WTC11 (cell line): ENCODE data around the gene TNNT1. TPM values are rescaled to one million over a fixed set of nuclear protein-coding genes. Genes with fewer than 3 reads are reported as not detected.

Experiments
- ATAC-seq: fragments of 200-7000 bp; cut with Tn5 transposase; 2 replicates; pipeline ENCODE4 v1.10.0; 2021; ENCODE audit warnings: mild to moderate bottlenecking, moderate library complexity
- CTCF ChIA-PET: fragments of 300-600 bp; sonication (Branson Sonifier 250); formaldehyde crosslinking; loops from one replicate; lab custom pipeline; 2021; ENCODE audit warnings: antibody characterized with exemption; lab: Charles Lee
- POLR2A ChIA-PET: fragments of 350-600 bp; sonication (Branson Sonifier 250); formaldehyde crosslinking; loops from one replicate; lab custom pipeline; 2021; ENCODE audit warnings: antibody characterized with exemption; lab: Charles Lee
- DNase-seq: peaks from one replicate; pipeline ENCODE4 v3.0.0; 2021; ENCODE audit warnings: low spot score
- H3K27ac Mint-ChIP-seq: 2 replicates; pipeline ENCODE4 v1.8.0; 2021; ENCODE audit warnings: mixed read lengths
- H3K27me3 Mint-ChIP-seq: 2 replicates; pipeline ENCODE4 v1.8.0; 2021; ENCODE audit warnings: low read depth, mild to moderate bottlenecking, moderate library complexity, mixed read lengths
- H3K36me3 Mint-ChIP-seq: 2 replicates; pipeline ENCODE4 v1.8.0; 2021; ENCODE audit warnings: mixed read lengths
- H3K4me1 Mint-ChIP-seq: 2 replicates; pipeline ENCODE4 v1.8.0; 2022; ENCODE audit warnings: mixed read lengths
- H3K4me3 Mint-ChIP-seq: 2 replicates; pipeline ENCODE4 v1.8.0; 2021; ENCODE audit warnings: mild to moderate bottlenecking, moderate library complexity, mixed read lengths
- H3K9me3 Mint-ChIP-seq: 2 replicates; pipeline ENCODE4 v1.8.0; 2021; ENCODE audit warnings: mixed read lengths
- ARID4B ChIP-seq: sonication (generic); formaldehyde crosslinking; IDR thresholded peaks from 2 replicates; pipeline ENCODE4 v1.8.0; 2023; ENCODE audit warnings: missing genetic modification reagents, mild to moderate bottlenecking, borderline replicate concordance
- ATF1 ChIP-seq: sonication (generic); formaldehyde crosslinking; IDR thresholded peaks from 2 replicates; pipeline ENCODE4 v1.8.1; 2023; ENCODE audit warnings: mild to moderate bottlenecking, moderate library complexity, missing genetic modification reagents
- CBFB ChIP-seq: sonication (generic); formaldehyde crosslinking; IDR thresholded peaks from 2 replicates; pipeline ENCODE4 v1.8.1; 2022; ENCODE audit warnings: mild to moderate bottlenecking, low read depth, missing genetic modification reagents
- FOXK1 ChIP-seq: sonication (generic); formaldehyde crosslinking; IDR thresholded peaks from 2 replicates; pipeline ENCODE4 v1.8.0; 2022; ENCODE audit warnings: mild to moderate bottlenecking, moderate library complexity, missing genetic modification reagents
- FOXP4 ChIP-seq: sonication (generic); formaldehyde crosslinking; IDR thresholded peaks from 2 replicates; pipeline ENCODE4 v1.8.0; 2022; ENCODE audit warnings: mild to moderate bottlenecking, missing genetic modification reagents
- GTF2I ChIP-seq: fragments of 250-450 bp; sonication (Bioruptor Pico); conservative IDR thresholded peaks from 2 replicates; pipeline ENCODE4 v1.4.0; 2021; ENCODE audit warnings: mild to moderate bottlenecking
- IRF2 ChIP-seq: sonication (generic); formaldehyde crosslinking; IDR thresholded peaks from 2 replicates; pipeline ENCODE4 v1.8.0; 2022; ENCODE audit warnings: low read depth, missing genetic modification reagents, borderline replicate concordance
- JAZF1 ChIP-seq: fragments of 250-450 bp; sonication (Bioruptor Pico); IDR thresholded peaks from 2 replicates; pipeline ENCODE4 v1.9.0; 2021; ENCODE audit warnings: moderate library complexity, mild to moderate bottlenecking, inconsistent platforms
- KAT7 ChIP-seq: sonication (generic); formaldehyde crosslinking; IDR thresholded peaks from 2 replicates; pipeline ENCODE4 v1.8.1; 2023; ENCODE audit warnings: missing genetic modification reagents, mild to moderate bottlenecking, borderline replicate concordance
- MXD4 ChIP-seq: fragments of 250-450 bp; sonication (Bioruptor Pico); IDR thresholded peaks from 2 replicates; pipeline ENCODE4 v1.8.0; 2021; ENCODE audit warnings: mild to moderate bottlenecking, moderate library complexity, borderline replicate concordance
- MYBL2 ChIP-seq: sonication (generic); formaldehyde crosslinking; IDR thresholded peaks from 2 replicates; pipeline ENCODE4 v1.8.1; 2023; ENCODE audit warnings: mild to moderate bottlenecking, moderate library complexity, missing genetic modification reagents
- SMAD3 ChIP-seq: sonication (generic); formaldehyde crosslinking; IDR thresholded peaks from 2 replicates; pipeline ENCODE4 v1.8.0; 2022; ENCODE audit warnings: missing genetic modification reagents, mild to moderate bottlenecking, borderline replicate concordance
- SP1 ChIP-seq: sonication (generic); formaldehyde crosslinking; conservative IDR thresholded peaks from 2 replicates; pipeline ENCODE4 v1.8.1; 2022; ENCODE audit warnings: missing genetic modification reagents
- TCF7 ChIP-seq: sonication (generic); formaldehyde crosslinking; IDR thresholded peaks from 2 replicates; pipeline ENCODE4 v1.8.0; 2022; ENCODE audit warnings: mild to moderate bottlenecking, low read depth, missing genetic modification reagents, moderate library complexity
- TP53 ChIP-seq: sonication (generic); formaldehyde crosslinking; IDR thresholded peaks from 2 replicates; pipeline ENCODE4 v1.8.1; 2023; ENCODE audit warnings: mild to moderate bottlenecking, missing genetic modification reagents
- ZBTB21 ChIP-seq: sonication (generic); formaldehyde crosslinking; IDR thresholded peaks from 2 replicates; pipeline ENCODE4 v1.8.1; 2023; ENCODE audit warnings: mild to moderate bottlenecking, missing genetic modification reagents, borderline replicate concordance
- total RNA-seq: library from RNA; stranded (reverse); gene quantifications from 3 replicates; pipeline ENCODE4 v1.2.3, GENCODE V29; 2021
- TF ChIP-seq, protein P1 (sequence below): sonication (generic); formaldehyde crosslinking; IDR thresholded peaks from 2 replicates; pipeline ENCODE4 v1.8.0; 2022; ENCODE audit warnings: mild to moderate bottlenecking, missing genetic modification reagents
- TF ChIP-seq, protein P2 (sequence below): sonication (generic); formaldehyde crosslinking; IDR thresholded peaks from 2 replicates; pipeline ENCODE4 v1.8.1; 2023; ENCODE audit warnings: mild to moderate bottlenecking, missing genetic modification reagents, moderate library complexity
- TF ChIP-seq, protein P3 (sequence below): sonication (generic); formaldehyde crosslinking; IDR thresholded peaks from 2 replicates; pipeline ENCODE4 v1.8.0; 2022; ENCODE audit warnings: mild to moderate bottlenecking, missing genetic modification reagents
- TF ChIP-seq, protein P4 (sequence below): fragments of 250-450 bp; sonication (Bioruptor Pico); conservative IDR thresholded peaks from 2 replicates; pipeline ENCODE4 v1.9.0; 2021; ENCODE audit warnings: mild to moderate bottlenecking

TNNT1 gene
- total RNA-seq, 1 experiment from 2014 or later, result 50.6 TPM

DNA sequence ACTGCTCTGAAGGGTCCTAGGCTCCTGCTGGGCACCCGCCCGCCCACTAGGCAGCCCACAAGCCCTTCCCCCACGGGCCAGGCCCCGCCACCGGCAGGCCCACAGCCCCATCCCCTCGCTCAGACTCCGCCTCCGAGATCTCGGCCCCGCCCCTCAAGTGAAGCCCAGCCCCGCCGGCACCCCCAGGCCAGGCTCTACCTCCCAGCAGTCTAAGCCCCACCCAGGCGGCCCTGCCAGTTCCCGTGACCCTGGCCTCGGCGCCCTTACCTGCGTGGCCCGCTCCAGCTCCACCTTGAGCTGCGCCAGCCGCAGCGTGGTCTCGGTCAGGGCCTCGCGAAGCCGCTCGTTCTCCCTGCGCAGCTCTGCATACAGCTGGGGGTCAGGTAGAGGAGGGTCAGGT is 57.1 kb downstream of the TNNT1 start:
- H3K36me3 Mint-ChIP-seq, result peaks cover 15% of the 10 kb centered on the region
- ATAC-seq (peak; percentile 66), DNase-seq (peak; percentile 93)
- H3K27ac Mint-ChIP-seq, result no peak overlapping the region
- ChIA-PET POLR2A (no interaction called here), CTCF (interaction anchor here (0.7 to 1.4 kb wide), 2 partner anchors 68 to 74 kb away, joined by 3 to 4 read pairs; partner anchors contain the start of gene DNAAF3)
- no peaks in the 10 kb centered on the region for H3K9me3 Mint-ChIP-seq
- H3K27me3 Mint-ChIP-seq, result peaks cover 13% of the 10 kb centered on the region
- H3K4me1 Mint-ChIP-seq, result peaks cover 34% of the 10 kb centered on the region
- TF ChIP-seq, protein P1, sequence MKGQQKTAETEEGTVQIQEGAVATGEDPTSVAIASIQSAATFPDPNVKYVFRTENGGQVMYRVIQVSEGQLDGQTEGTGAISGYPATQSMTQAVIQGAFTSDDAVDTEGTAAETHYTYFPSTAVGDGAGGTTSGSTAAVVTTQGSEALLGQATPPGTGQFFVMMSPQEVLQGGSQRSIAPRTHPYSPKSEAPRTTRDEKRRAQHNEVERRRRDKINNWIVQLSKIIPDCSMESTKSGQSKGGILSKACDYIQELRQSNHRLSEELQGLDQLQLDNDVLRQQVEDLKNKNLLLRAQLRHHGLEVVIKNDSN (CRISPR knock-in tag), result 0 out of 2 replicates have a peak, but pooled peaks have one; percentile 32
- TF ChIP-seq SMAD3 (CRISPR knock-in tag) (no peak), FOXK1 (CRISPR knock-in tag) (0 out of 2 replicates have a peak, but pooled peaks have one; percentile 38), CBFB (CRISPR knock-in tag) (0 out of 2 replicates have a peak, but pooled peaks have one; percentile 75), SP1 (peak; percentile 30; the same call in 1 of the 2 replicates), GTF2I (CRISPR knock-in tag) (no peak), ZBTB21 (CRISPR knock-in tag) (peak; percentile 11; the same call in 1 of the 2 replicates), IRF2 (CRISPR knock-in tag) (0 out of 2 replicates have a peak, but pooled peaks have one; percentile 61), TP53 (0 out of 2 replicates have a peak, but pooled peaks have one; percentile 31), MXD4 (CRISPR knock-in tag) (no peak), MYBL2 (CRISPR knock-in tag) (peak; percentile 48; the same call in 1 of the 2 replicates), FOXP4 (CRISPR knock-in tag) (no peak)
- TF ChIP-seq, protein P2, sequence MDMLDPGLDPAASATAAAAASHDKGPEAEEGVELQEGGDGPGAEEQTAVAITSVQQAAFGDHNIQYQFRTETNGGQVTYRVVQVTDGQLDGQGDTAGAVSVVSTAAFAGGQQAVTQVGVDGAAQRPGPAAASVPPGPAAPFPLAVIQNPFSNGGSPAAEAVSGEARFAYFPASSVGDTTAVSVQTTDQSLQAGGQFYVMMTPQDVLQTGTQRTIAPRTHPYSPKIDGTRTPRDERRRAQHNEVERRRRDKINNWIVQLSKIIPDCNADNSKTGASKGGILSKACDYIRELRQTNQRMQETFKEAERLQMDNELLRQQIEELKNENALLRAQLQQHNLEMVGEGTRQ (CRISPR knock-in tag), result peak; percentile 65
- TF ChIP-seq, protein P3, sequence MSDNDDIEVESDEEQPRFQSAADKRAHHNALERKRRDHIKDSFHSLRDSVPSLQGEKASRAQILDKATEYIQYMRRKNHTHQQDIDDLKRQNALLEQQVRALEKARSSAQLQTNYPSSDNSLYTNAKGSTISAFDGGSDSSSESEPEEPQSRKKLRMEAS (CRISPR knock-in tag), result peak; percentile 37; the same call in 1 of the 2 replicates
- peak overlapping the region; percentile 58 for H3K4me3 Mint-ChIP-seq

DNA sequence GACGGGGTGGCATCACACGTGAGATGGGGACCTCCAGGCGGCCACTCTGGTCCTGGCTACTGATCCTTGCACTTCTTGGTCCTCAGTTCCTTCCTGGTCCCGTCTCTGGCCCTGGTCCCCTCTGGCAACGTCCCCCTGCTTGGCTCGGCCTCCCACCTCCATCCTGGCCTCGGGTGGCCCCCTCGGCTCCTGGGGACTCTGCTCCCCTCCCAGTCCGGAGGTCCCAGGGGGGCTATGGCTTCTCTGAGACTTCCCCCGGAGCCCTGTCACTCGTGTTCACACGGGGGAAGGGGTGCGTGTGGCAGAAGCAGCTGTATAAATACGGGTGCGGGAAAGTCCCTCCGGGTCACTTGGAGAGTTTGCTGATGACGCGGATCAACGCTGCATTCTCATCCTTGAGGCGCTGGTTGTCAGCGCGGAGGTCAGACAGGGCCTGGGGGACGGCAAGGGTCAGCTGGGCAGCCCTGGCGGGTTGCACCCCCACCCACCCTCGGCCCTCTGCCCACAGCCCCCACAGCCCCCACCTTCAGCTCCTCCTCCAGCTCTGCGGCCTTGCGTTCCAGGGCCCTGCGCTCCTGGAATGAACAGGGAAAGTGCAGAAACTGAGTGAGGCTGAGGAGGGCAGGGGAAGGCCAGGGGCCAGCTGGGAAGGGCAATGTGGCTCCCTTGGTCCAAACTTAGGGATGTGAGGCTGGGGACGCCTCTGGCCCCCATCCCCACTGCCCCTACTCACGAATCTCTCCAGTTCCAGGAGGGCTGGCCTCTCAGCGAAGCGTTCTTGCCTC is 57.7 kb downstream of the TNNT1 start:
- no peak for DNase-seq
- Mint-ChIP-seq H3K27ac (no peak overlapping the region), H3K4me3 (peak overlapping the region; percentile 58)
- CTCF ChIA-PET, result interaction anchor here (1.1 to 1.4 kb wide), 3 partner anchors 11 to 75 kb away, joined by 3 to 4 read pairs (median 3); partner anchors contain the start of gene DNAAF3
- ATAC-seq, result no peak
- TF ChIP-seq ATF1 (CRISPR knock-in tag) (no peak), KAT7 (CRISPR knock-in tag) (no peak), MXD4 (CRISPR knock-in tag) (no peak), ARID4B (no peak), JAZF1 (CRISPR knock-in tag) (no peak), TCF7 (CRISPR knock-in tag) (no peak)
- TF ChIP-seq, protein P4, sequence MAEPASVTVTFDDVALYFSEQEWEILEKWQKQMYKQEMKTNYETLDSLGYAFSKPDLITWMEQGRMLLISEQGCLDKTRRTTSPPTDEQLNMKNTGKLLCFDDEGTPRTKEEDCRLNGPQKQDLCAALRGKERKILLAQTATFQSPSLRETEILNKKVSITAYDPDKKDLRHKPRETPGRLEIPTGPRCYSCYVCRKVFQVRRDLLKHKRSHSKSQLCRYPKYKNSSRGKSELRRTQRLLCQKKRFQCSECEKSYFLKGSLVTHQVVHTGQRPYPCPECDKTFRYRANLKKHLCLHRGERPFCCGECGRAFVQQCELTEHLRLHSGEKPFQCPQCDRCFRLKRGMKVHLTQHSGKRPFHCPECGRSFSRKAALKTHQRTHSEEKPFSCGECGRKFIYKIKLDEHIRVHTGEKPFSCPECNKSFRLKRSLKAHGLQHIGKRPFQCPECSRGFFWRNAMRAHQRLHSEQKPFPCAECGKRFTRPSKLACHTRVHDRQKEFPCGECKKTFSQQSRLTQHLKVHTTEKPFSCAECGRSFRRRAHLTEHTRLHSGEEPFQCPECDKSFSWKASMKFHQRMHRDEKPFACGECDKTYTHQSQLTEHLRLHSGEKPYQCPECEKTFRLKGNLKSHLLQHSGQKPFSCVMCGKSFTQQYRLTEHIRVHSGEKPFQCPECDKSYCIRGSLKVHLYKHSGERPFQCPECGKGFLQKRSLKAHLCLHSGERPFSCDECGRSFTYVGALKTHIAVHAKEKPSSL (CRISPR knock-in tag), result no peak
- TF ChIP-seq, all 79 proteins: peak for 0
- peaks cover 13% of the 10 kb centered on the region for H3K27me3 Mint-ChIP-seq
- H3K36me3 Mint-ChIP-seq, result peaks cover 15% of the 10 kb centered on the region
- POLR2A ChIA-PET, result no interaction called here
- peaks cover 34% of the 10 kb centered on the region for H3K4me1 Mint-ChIP-seq
- H3K9me3 Mint-ChIP-seq, result no peaks in the 10 kb centered on the region
